Measurements from ENCODE around the gene BCAP29.

- TF ChIP-seq EZH2phosphoT487 (IDR thresholded peaks at IDR 0.05; ENCODE audit: borderline replicate concordance, low read depth) (no peak), ELF1 (IDR thresholded peaks at IDR 0.05) (no peak; the same call in 1 of the 2 replicates), MEF2A (IDR thresholded peaks at IDR 0.05; ENCODE audit: borderline replicate concordance, low read depth) (peak; percentile 56), RFX5 (IDR thresholded peaks at IDR 0.05; ENCODE audit: low read length) (no peak)
These were observed 34.4 kb downstream of the BCAP29 start for GRCh38 chr7:107614425-107614824.
